OCI-LY3 (cell line): Measurements from ENCODE around the gene RERE.

Experiments
- H2AFZ ChIP-seq: fragments of 200-600, 300-600 bp; shearing (Covaris generic); 2 replicates; pipeline ENCODE4 v1.6.0; 2014; ENCODE audit warnings: antibody characterized with exemption, low read depth, low read length
- H3K27ac ChIP-seq: fragments of 200-600, 300-600 bp; sonication (generic); 2 replicates; pipeline ENCODE4 v1.5.1; 2014; ENCODE audit warnings: mild to moderate bottlenecking, low read length, moderate library complexity, mixed read lengths
- H3K27me3 ChIP-seq: fragments of 200-600, 300-600 bp; sonication (generic); 2 replicates; pipeline ENCODE4 v1.6.1; 2014; ENCODE audit warnings: low read depth, low read length, mixed read lengths
- H3K36me3 ChIP-seq: fragments of 200-600, 300-600 bp; sonication (generic); replicated peaks from 2 replicates; pipeline ENCODE3; 2014; ENCODE audit warnings: low read depth, low read length, mixed read lengths
- H3K4me1 ChIP-seq: fragments of 300-600, 200-600 bp; sonication (generic); 2 replicates; pipeline ENCODE4 v1.6.1; 2014; ENCODE audit warnings: low read length, mixed read lengths
- H3K4me2 ChIP-seq: fragments of 200-600, 300-600 bp; sonication (generic); 2 replicates; pipeline ENCODE4 v1.6.1; 2014; ENCODE audit warnings: low read length, mixed read lengths
- H3K4me3 ChIP-seq: fragments of 300-600, 200-600 bp; sonication (generic); 2 replicates; pipeline ENCODE4 v1.5.1; 2014; ENCODE audit warnings: antibody characterized with exemption, mild to moderate bottlenecking, low read length, moderate library complexity
- H3K79me2 ChIP-seq: fragments of 300-600, 200-600 bp; shearing (Covaris generic); 2 replicates; pipeline ENCODE4 v1.6.1; 2014; ENCODE audit warnings: mild to moderate bottlenecking, low read length, mixed read lengths
- H3K9ac ChIP-seq: fragments of 300-600, 200-600 bp; shearing (Covaris generic); 2 replicates; pipeline ENCODE4 v1.6.0; 2014; ENCODE audit warnings: mild to moderate bottlenecking, low read length, moderate library complexity
- H3K9me3 ChIP-seq: fragments of 200-600, 300-600 bp; shearing (Covaris generic); 2 replicates; pipeline ENCODE4 v1.6.1; 2014; ENCODE audit warnings: low read length, mixed read lengths; ENCODE audit not compliant: insufficient read depth
- H4K20me1 ChIP-seq: fragments of 200-600, 300-600 bp; sonication (generic); 2 replicates; pipeline ENCODE4 v1.6.1; 2016; ENCODE audit warnings: low read length, mixed read lengths; ENCODE audit not compliant: insufficient read depth
- EZH2phosphoT487 ChIP-seq: fragments of 200-600 bp; shearing (Covaris generic); IDR thresholded peaks from 2 replicates; pipeline ENCODE4 v1.6.1; 2018; ENCODE audit warnings: antibody characterized with exemption, mixed run types, low read depth
- TF ChIP-seq, protein P1 (sequence below): fragments of 200-600, 300-600 bp; sonication (generic); IDR thresholded peaks from 2 replicates; pipeline ENCODE4 v1.5.1; 2014; ENCODE audit warnings: antibody characterized with exemption, low read length, low read depth

Gene RERE

DNA sequence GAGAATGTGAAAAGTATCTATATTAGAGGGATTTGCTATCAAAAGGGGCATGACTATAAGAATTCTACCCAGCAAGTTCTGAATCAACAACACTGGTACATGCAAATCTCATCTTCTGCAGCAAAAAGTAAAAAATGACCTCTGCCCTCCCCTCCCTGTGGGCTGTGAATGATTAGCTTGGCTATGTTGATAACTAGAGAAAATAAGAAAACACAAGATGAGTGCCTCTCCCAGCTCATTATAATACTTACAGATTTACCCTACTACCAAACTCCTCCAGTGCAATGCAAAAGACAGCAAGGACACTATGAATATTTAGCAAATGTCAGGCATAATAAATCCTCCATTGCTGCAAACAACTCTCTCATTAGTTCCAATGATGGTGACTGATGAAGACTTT, 397.1 kb downstream of the RERE start:
- Histone ChIP-seq H3K27ac (no peak overlapping the region), H3K9ac (no peak overlapping the region), H3K4me3 (no peak overlapping the region), H3K9me3 (no peaks in the 10 kb centered on the region), H4K20me1 (peaks cover 13% of the 10 kb centered on the region; the same call in 1 of the 2 replicates), H3K4me1 (peaks cover 35% of the 10 kb centered on the region), H3K27me3 (no peaks in the 10 kb centered on the region), H2AFZ (no peak overlapping the region), H3K4me2 (no peak overlapping the region), H3K79me2 (peaks cover 27% of the 10 kb centered on the region), H3K36me3 (peaks cover 30% of the 10 kb centered on the region)
- TF ChIP-seq EZH2phosphoT487, result no peak
- TF ChIP-seq, protein P1, sequence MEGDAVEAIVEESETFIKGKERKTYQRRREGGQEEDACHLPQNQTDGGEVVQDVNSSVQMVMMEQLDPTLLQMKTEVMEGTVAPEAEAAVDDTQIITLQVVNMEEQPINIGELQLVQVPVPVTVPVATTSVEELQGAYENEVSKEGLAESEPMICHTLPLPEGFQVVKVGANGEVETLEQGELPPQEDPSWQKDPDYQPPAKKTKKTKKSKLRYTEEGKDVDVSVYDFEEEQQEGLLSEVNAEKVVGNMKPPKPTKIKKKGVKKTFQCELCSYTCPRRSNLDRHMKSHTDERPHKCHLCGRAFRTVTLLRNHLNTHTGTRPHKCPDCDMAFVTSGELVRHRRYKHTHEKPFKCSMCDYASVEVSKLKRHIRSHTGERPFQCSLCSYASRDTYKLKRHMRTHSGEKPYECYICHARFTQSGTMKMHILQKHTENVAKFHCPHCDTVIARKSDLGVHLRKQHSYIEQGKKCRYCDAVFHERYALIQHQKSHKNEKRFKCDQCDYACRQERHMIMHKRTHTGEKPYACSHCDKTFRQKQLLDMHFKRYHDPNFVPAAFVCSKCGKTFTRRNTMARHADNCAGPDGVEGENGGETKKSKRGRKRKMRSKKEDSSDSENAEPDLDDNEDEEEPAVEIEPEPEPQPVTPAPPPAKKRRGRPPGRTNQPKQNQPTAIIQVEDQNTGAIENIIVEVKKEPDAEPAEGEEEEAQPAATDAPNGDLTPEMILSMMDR, result no peak

DNA sequence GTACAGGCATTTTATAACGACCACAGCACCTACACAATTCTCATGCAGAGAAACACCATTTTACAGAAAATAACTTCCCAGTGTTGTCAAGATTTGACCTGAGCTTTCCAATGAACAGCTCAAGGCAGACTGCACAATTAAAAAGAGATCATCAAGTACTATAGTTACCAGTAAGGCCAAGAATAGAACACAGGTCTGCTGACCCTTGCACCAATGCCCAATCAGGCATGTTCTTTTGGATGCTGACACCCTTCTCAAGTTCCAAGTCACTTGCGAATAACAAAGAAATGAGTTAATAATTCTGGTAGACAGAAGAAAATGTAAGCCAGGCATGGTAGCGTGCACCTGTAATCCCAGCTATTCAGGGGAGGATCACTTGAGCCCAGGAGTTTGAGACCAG, 397.6 kb downstream of the RERE start:
- H2AFZ ChIP-seq, result no peak overlapping the region
- no peak overlapping the region for H3K9ac ChIP-seq
- no peak overlapping the region for H3K27ac ChIP-seq
- peaks cover 13% of the 10 kb centered on the region; the same call in 1 of the 2 replicates for H4K20me1 ChIP-seq
- H3K36me3 ChIP-seq, result peaks cover 30% of the 10 kb centered on the region
- H3K9me3 ChIP-seq, result no peaks in the 10 kb centered on the region
- H3K4me1 ChIP-seq, result peaks cover 30% of the 10 kb centered on the region
- H3K4me2 ChIP-seq, result no peak overlapping the region
- peaks cover 27% of the 10 kb centered on the region for H3K79me2 ChIP-seq
- no peak for TF ChIP-seq EZH2phosphoT487
- TF ChIP-seq, protein P1, result no peak
- no peak overlapping the region for H3K4me3 ChIP-seq
- H3K27me3 ChIP-seq, result no peaks in the 10 kb centered on the region

DNA sequence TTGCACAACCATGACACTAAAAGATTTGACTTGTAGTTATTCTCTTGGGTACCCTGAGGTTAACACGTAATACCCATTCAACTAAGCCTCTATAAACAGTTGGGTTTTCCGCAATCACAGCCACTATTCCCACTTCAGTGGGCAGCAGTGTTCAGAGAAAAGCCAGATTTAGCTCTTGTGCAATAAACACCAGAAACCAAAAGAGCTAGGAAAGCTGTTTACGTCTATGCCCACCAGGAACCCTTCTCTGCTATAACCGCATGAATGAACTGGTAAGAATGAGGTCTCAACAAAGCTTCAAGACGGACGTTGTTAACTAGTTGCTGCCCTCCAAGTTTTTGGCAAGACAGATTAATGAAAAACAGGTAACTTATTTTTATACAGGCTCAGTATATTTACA, 398.3 kb downstream of the RERE start:
- no peak overlapping the region for H3K4me2 ChIP-seq
- H3K27me3 ChIP-seq, result no peaks in the 10 kb centered on the region
- H3K4me1 ChIP-seq, result peaks cover 23% of the 10 kb centered on the region
- TF ChIP-seq, protein P1, result no peak
- no peak for TF ChIP-seq EZH2phosphoT487
- peaks cover 30% of the 10 kb centered on the region for H3K36me3 ChIP-seq
- peaks cover 17% of the 10 kb centered on the region; the same call in 1 of the 2 replicates for H4K20me1 ChIP-seq
- H3K4me3 ChIP-seq, result no peak overlapping the region
- H3K79me2 ChIP-seq, result peaks cover 27% of the 10 kb centered on the region
- no peak overlapping the region for H2AFZ ChIP-seq
- no peak overlapping the region for H3K9ac ChIP-seq
- no peaks in the 10 kb centered on the region for H3K9me3 ChIP-seq
- no peak overlapping the region for H3K27ac ChIP-seq

DNA sequence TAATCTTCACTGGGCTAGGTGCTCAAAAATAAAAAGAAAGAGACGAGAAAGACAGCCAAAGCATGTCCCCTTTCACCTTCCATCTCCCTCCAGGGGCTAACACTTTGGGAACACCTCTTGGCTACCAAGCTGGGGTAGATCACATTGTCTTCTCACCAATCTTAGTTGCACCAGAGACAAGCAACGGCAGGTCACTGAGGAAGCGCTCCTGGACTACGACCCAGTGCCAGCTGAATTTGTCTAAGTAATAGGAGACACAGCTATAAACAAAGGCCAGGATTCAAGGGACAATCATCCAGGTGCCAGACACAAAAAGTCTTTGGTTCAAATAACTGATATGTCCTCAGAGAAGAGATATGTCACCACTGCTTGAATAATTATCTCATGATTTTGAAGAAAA, 399.1 kb downstream of the RERE start:
- Histone ChIP-seq H4K20me1 (peaks cover 17% of the 10 kb centered on the region; the same call in 1 of the 2 replicates), H3K4me2 (no peak overlapping the region), H3K27ac (no peak overlapping the region), H3K9ac (no peak overlapping the region), H3K4me1 (peaks cover 22% of the 10 kb centered on the region), H2AFZ (no peak overlapping the region), H3K4me3 (no peak overlapping the region), H3K9me3 (no peaks in the 10 kb centered on the region), H3K36me3 (peaks cover 30% of the 10 kb centered on the region), H3K27me3 (no peaks in the 10 kb centered on the region), H3K79me2 (peaks cover 26% of the 10 kb centered on the region)
- TF ChIP-seq EZH2phosphoT487, result no peak
- TF ChIP-seq, protein P1, result no peak
